DMS153 treated with DMSO at 0.1 percent for 48 hours (cell line): ENCODE data around the gene PIK3R1.

Experiments
- DNase-seq: peaks from one replicate; lab custom pipeline; 2025; ENCODE audit not compliant: unreplicated experiment; lab: John Stamatoyannopoulos, UW

PIK3R1 gene

GRCh38 chr5:68215208-68215897, at the start of gene PIK3R1:
PIK3R1 (plus strand) TSS chr5:68215756; CDS start chr5:68226676, 10,920 bp downstream.
- DNase-seq: peak; percentile 27

- no peak for DNase-seq
Measured at GRCh38 chr5:68167195-68167651, 48.3 kb upstream of the PIK3R1 start.

DNA sequence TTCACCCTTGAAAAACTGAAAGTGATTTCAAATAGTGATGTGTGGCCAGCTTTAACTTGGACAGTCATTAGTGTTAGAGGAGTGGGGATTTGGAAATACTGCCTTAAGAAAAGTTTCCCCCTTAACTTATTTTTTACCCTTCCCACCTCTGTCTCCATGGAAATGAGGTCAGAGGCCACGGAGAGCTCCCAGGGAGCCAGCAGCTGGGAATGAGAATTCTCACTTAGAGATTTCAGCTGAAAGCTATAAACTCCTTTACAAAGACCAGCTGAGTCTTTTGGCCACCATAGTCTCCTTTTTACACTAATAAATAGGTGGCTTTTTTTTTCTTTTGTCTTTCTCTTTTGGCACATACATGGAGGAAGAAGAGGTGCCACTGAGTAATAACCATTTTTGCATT, 45.7 kb upstream of the PIK3R1 start:
- DNase-seq: no peak

- no peak for DNase-seq
Measured at GRCh38 chr5:68170826-68171558, 44.6 kb upstream of the PIK3R1 start.

GRCh38 chr5:68172314-68172713, 43.2 kb upstream of the PIK3R1 start:
- DNase-seq: no peak

DNA sequence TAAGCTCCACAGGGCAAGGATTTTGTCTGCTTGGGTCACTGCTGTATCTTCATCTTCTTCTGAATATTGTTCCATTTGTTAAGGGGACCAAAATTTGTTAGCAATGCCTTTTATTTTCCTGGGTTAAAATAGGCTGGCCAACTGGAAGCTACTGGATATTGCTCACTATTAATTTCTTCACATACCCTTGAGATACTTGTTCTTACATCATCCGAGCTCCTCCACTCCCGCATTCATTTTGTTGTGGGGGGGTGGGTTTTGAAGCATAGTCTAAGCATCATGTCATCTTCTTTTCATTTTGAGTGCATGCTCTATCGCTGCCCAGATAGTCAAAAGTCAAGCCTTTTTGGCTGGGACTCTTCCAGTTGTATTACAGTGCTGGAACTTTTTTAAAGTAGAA, 42.5 kb upstream of the PIK3R1 start:
- DNase-seq: no peak

- no peak for DNase-seq
Measured at GRCh38 chr5:68176253-68176652, 39.3 kb upstream of the PIK3R1 start.

GRCh38 chr5:68176802-68177479, 38.6 kb upstream of the PIK3R1 start:
- no peak for DNase-seq

DNA sequence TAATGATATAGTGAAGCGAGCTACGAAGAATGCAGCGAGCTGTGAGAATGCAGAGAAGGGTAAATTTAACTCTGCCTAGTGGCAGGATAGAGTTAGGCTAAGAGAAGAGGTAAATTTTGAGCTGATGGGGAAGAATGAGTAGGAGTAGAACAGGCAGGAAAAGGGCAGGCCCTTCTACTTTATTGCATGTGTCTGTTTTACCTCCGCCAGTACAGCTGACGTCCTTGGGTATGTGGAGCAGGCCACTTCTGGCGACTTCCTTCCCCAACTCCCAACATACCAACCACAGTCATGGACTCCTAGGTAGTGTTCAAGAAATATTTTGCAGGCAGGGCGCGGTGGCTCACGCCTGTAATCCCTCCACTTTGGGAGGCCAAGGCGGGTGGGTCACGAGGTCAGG, 37.9 kb upstream of the PIK3R1 start:
- no peak for DNase-seq

DNA sequence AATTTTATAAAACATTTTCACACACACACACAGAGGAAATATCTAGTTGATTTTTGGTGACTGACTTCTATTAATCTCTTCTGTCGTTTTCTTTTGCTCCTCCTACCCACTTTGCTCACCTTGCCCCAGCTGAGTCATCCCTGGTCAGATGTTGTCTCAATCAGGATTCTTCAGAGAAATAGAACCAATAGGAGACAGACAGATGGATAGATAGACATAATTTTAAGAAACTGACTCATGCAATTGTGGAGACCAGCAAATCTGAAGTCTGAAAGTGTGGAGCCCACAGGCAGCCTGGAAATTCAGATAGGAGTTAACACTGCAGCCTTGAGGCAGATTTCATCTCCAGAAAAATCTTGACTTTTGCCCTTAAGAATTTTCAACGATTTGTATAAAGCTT, 37.0 kb upstream of the PIK3R1 start:
- no peak for DNase-seq

- DNase-seq: no peak
Measured at GRCh38 chr5:68180121-68181038, 35.2 kb upstream of the PIK3R1 start.

GRCh38 chr5:68181039-68181599, 34.4 kb upstream of the PIK3R1 start:
- DNase-seq: no peak

DNA sequence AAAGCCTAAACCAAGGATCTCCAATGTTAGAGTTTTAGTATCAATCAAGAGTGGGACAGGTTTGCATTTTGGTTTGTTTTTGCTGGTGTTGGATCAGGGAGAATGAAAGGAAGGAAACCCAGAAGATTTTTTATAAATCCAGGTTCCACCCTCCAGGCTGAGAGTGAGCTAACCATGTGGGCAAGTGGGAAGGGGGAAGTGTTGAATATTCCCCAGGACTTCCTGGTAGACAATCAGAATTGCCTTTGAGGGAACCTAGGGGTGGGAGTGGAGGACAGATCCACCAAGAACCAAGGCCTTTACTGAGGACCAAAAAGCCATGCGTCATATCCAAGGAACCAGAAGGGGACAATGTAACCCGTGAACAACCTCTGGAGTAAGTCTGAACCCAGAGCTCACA, 33.5 kb upstream of the PIK3R1 start:
- no peak for DNase-seq

GRCh38 chr5:68182534-68182933, 33.0 kb upstream of the PIK3R1 start:
- no peak for DNase-seq

GRCh38 chr5:68187268-68188055, 28.1 kb upstream of the PIK3R1 start:
- peak; percentile 37 for DNase-seq

GRCh38 chr5:68189171-68189570, 26.4 kb upstream of the PIK3R1 start:
- no peak for DNase-seq

- DNase-seq: peak; percentile 15
Measured at GRCh38 chr5:68189613-68190012, 25.9 kb upstream of the PIK3R1 start.

- DNase-seq: no peak
Measured at GRCh38 chr5:68190619-68191018, 24.9 kb upstream of the PIK3R1 start.

- DNase-seq: no peak
Measured at GRCh38 chr5:68191083-68191791, 24.3 kb upstream of the PIK3R1 start.
